K562 (cell line): Measurements from ENCODE around the gene RRAGD. TPM values are rescaled to one million over a fixed set of nuclear protein-coding genes. Genes with fewer than 3 reads are reported as not detected.

ENCODE experiments used
- ATAC-seq: fragments of 200-7000 bp; cut with Tn5 transposase; 3 replicates; pipeline ENCODE4 v1.9.1; 2020; ENCODE audit warnings: moderate library complexity
- BruUV-seq: library from RNA; stranded (reverse); fragments of 400-500 nt; replicated peaks from 2 replicates; lab custom pipeline; 2021; lab: Mats Ljungman, UMichigan
- CTCF ChIA-PET: fragments of 300-600 bp; formaldehyde crosslinking; extraction: SDS; loops from one replicate; lab custom pipeline; 2021; ENCODE audit warnings: low intra/inter-chr PET ratio; lab: Yijun Ruan, JAX
- POLR2A ChIA-PET: fragments of 300-600, 350-650 bp; sonication (Branson Sonifier 250); formaldehyde crosslinking; extraction: SDS; loops from one replicate; lab custom pipeline; 2021; ENCODE audit warnings: antibody characterized with exemption, inconsistent platforms; lab: Yijun Ruan, JAX
- DNase-seq, 4 experiments: peaks; one replicate each; pipeline versions ENCODE4 v3.0.0 to v3.0.0-alpha.2; 2011 to 2018; ENCODE audit warnings: low spot score in 3 of 4, mixed read lengths in 3 of 4; ENCODE audit errors: extremely low read depth in 1 of 4
- FAIRE-seq: peaks from 2 replicates; lab custom pipeline; 2011; peaks lifted over from hg19 to GRCh38; lab: Jason Lieb, UNC
- H2AFZ ChIP-seq: 2 replicates; pipeline ENCODE4 v1.6.0; 2011; ENCODE audit warnings: low read depth, low read length, control low read depth, inconsistent platforms
- H3K27ac ChIP-seq: fragments of 200-600 bp; 3 replicates; pipeline ENCODE4 v1.8.0; 2011; ENCODE audit warnings: low read depth, mild to moderate bottlenecking, control low read depth, inconsistent platforms, low read length, moderate library complexity, mixed read lengths; ENCODE audit errors: extremely low read depth
- H3K27me3 ChIP-seq, 2 experiments: fragments of 300-600 bp in 1 of 2; 2 replicates in 1 of 2; 3 replicates in 1 of 2; pipeline versions ENCODE4 v1.6.0 to v1.8.0; 2011; ENCODE audit warnings: inconsistent platforms in 2 of 2, low read length in 2 of 2, mild to moderate bottlenecking in 1 of 2, mixed read lengths in 1 of 2, moderate library complexity in 1 of 2; ENCODE audit not compliant: control insufficient read depth in 2 of 2, insufficient read depth in 2 of 2
- H3K36me3 ChIP-seq: fragments of 300-600 bp; 3 replicates; pipeline ENCODE4 v1.8.0; 2011; ENCODE audit warnings: mild to moderate bottlenecking, low read length, inconsistent platforms; ENCODE audit not compliant: control insufficient read depth, insufficient read depth
- H3K4me1 ChIP-seq, 2 experiments: fragments of 200-600 bp in 1 of 2; replicated peaks in 1 of 2; 2 replicates in 1 of 2; 3 replicates in 1 of 2; pipeline versions ENCODE4 v1.5.1 to v1.8.0; 2011; ENCODE audit warnings: inconsistent platforms in 2 of 2, low read length in 2 of 2, mild to moderate bottlenecking in 1 of 2, mixed read lengths in 1 of 2, moderate library complexity in 1 of 2; ENCODE audit not compliant: control insufficient read depth in 2 of 2, insufficient read depth in 2 of 2
- H3K4me2 ChIP-seq: 2 replicates; pipeline ENCODE4 v1.6.1; 2011; ENCODE audit warnings: low read length, control low read depth, inconsistent platforms, mixed read lengths; ENCODE audit not compliant: insufficient read depth
- H3K4me3 ChIP-seq: fragments of 200-600 bp; sonication (generic), shearing (Covaris generic); 2 replicates; pipeline ENCODE4 v1.5.1; 2016; ENCODE audit warnings: control low read depth, inconsistent platforms
- H3K79me2 ChIP-seq: fragments of 200-600 bp; 3 replicates; pipeline ENCODE4 v1.8.0; 2011; ENCODE audit warnings: low read length, inconsistent platforms; ENCODE audit not compliant: control insufficient read depth, insufficient read depth
- H3K9ac ChIP-seq, 2 experiments: 2 replicates each; pipeline versions ENCODE4 v1.6.0 to v1.6.1; 2011; ENCODE audit warnings: low read depth in 2 of 2, low read length in 2 of 2, control low read depth in 1 of 2, inconsistent platforms in 1 of 2, mild to moderate bottlenecking in 1 of 2, mixed read lengths in 1 of 2; ENCODE audit not compliant: insufficient read depth in 1 of 2
- H3K9me1 ChIP-seq: one replicate; pipeline ENCODE4 v1.6.0; 2011; ENCODE audit warnings: inconsistent platforms, mild to moderate bottlenecking, low read length, moderate library complexity; ENCODE audit not compliant: control insufficient read depth, insufficient read depth
- H3K9me3 ChIP-seq: replicated peaks from 2 replicates; pipeline ENCODE4 v1.5.1; 2011; ENCODE audit warnings: low read depth, low read length, inconsistent platforms; ENCODE audit not compliant: control insufficient read depth, insufficient read depth
- H4K20me1 ChIP-seq: replicated peaks from 2 replicates; pipeline ENCODE4 v1.6.1; 2011; ENCODE audit warnings: low read length, inconsistent platforms, mixed read lengths; ENCODE audit not compliant: control insufficient read depth, insufficient read depth
- CHD2 ChIP-seq: IDR thresholded peaks from 2 replicates; pipeline ENCODE4 v1.6.1; 2011; ENCODE audit warnings: low read depth, low read length
- USF2 ChIP-seq: sonication (generic); formaldehyde crosslinking; IDR thresholded peaks from 2 replicates; pipeline ENCODE4 v1.5.0; 2020; ENCODE audit warnings: missing genetic modification reagents
- ZNF407 ChIP-seq: fragments of 450-650 bp; IDR thresholded peaks from 2 replicates; pipeline ENCODE4 v1.6.1; 2016; ENCODE audit warnings: low read depth
- ZNF583 ChIP-seq: fragments of 250-450 bp; sonication (Bioruptor Pico); IDR thresholded peaks from 2 replicates; pipeline ENCODE4 v1.4.0; 2020
- ZNF592 ChIP-seq: fragments of 450-650 bp; IDR thresholded peaks from 2 replicates; pipeline ENCODE4 v1.6.1; 2017; ENCODE audit warnings: antibody characterized with exemption, mild to moderate bottlenecking
- WGBS: fragments of 100-300 bp; shearing (Covaris generic); methylation state at CpG from one replicate; pipeline ENCODE4 v1.1.6; 2016; ENCODE audit warnings: low coverage, mixed read lengths; ENCODE audit not compliant: insufficient coverage; ENCODE audit errors: missing lambda C conversion rate; 5-methylcytosine and 5-hydroxymethylcytosine counted together
- in situ Hi-C: fragments of 300-500 bp; cut with MboI; formaldehyde crosslinking; loops from 4 replicates; pipeline ENCODE4 v1.15.0; 2018; ENCODE audit warnings: inconsistent platforms, mixed read lengths
- intact Hi-C: fragments of 100-400 bp; cut with micrococcal nuclease; formaldehyde crosslinking; loops from 2 replicates; pipeline ENCODE4 v1.14.2; 2022
- polyA plus RNA-seq, 8 experiments: library from polyadenylated mRNA; depleted of rRNA in 4 of 8; stranded (reverse) in 5 of 8; unstranded in 3 of 8; fragments of >200 nt; fragmentation: Nextera tagmentation in 2 of 8; fragmentation: Illumina TruSeq in 1 of 8; extraction: Ambion mirVana in 2 of 8; extraction: Trizol in 1 of 8; gene quantifications; 2 replicates each; pipeline versions ENCODE4 v1.2.1 to v1.2.3, GENCODE V29; 2011 to 2014; ENCODE audit warnings: inconsistent platforms in 1 of 8, missing spikeins in 1 of 8
- total RNA-seq, 7 experiments: library from RNA; depleted of rRNA in 6 of 7; stranded (reverse); fragments of >200 nt in 6 of 7; fragmentation: Illumina TruSeq in 2 of 7; extraction: Trizol in 2 of 7; gene quantifications; 2 replicates each; pipeline versions ENCODE4 v1.2.1 to v1.2.3, GENCODE V29; 2011 to 2021; ENCODE audit warnings: low replicate concordance in 1 of 7
- TF ChIP-seq, protein P1 (sequence below): sonication (generic); IDR thresholded peaks from 2 replicates; pipeline ENCODE4 v1.6.1; 2016

RRAGD gene
- total and polyA plus RNA-seq, 9 of the 15 experiments (the other 6 are each of a cell fraction or from before 2014, with no cell fraction given) = 0.03 to 0.07 (median 0.04) TPM; not detected in 6

- Histone ChIP-seq H3K9me1 (no peaks in the 10 kb centered on the region), H3K4me2 (peak overlapping the region; percentile 53), H2AFZ (peak overlapping the region; percentile 51), H3K36me3 (no peaks in the 10 kb centered on the region), H4K20me1 (no peaks in the 10 kb centered on the region), H3K4me1 (peaks cover 18 to 19% of the 10 kb centered on the region in 2 experiments), H3K9me3 (no peaks in the 10 kb centered on the region), H3K4me3 (peak overlapping the region; percentile 73; the same call in 1 of the 2 replicates), H3K9ac (peak overlapping the region in 1 of 2 experiments; percentile 50; a peak in 1 of 4 replicates), H3K27ac (no peak overlapping the region), H3K27me3 (no peaks in the 10 kb centered on the region), H3K79me2 (peaks cover 65% of the 10 kb centered on the region)
- DNase-seq = peak in 1 of 4 experiments; percentile 26
- no peak for ATAC-seq
- intact Hi-C loops (no loop called here), in situ Hi-C loops (no loop called here)
- FAIRE-seq = no peak
- ChIA-PET POLR2A (interaction anchor here (0.6 to 3.6 kb wide), 6 partner anchors 10 to 52 kb away, joined by 3 to 29 read pairs (median 4); no protein-coding TSS in a partner anchor), CTCF (no interaction called here)
- WGBS = 7% methylated on average over 4 of the region's 4 CpGs
- BruUV-seq = no TSS peak
- TF ChIP-seq CHD2 (no peak), ZNF407 (0 out of 2 replicates have a peak, but pooled peaks have one; percentile 47), ZNF592 (0 out of 2 replicates have a peak, but pooled peaks have one; percentile 18), USF2 (CRISPR knock-in tag) (no peak), ZNF583 (no peak)
- TF ChIP-seq, protein P1, sequence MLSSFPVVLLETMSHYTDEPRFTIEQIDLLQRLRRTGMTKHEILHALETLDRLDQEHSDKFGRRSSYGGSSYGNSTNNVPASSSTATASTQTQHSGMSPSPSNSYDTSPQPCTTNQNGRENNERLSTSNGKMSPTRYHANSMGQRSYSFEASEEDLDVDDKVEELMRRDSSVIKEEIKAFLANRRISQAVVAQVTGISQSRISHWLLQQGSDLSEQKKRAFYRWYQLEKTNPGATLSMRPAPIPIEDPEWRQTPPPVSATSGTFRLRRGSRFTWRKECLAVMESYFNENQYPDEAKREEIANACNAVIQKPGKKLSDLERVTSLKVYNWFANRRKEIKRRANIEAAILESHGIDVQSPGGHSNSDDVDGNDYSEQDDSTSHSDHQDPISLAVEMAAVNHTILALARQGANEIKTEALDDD = 0 out of 2 replicates have a peak, but pooled peaks have one; percentile 21
Observed at GRCh38 chr6:89350281-89350966, 61.6 kb downstream of the RRAGD start.
